T-helper 1 cell treated with Interleukin-12 subunit alpha and Interleukin-12 subunit beta and Interleukin-4 antibody, amounts not matched to agents 30 μg/mL and 1 μg/mL, for 36 hours (primary cell): ENCODE measurements around the gene MDM2.
"Not testable (repeated sequence)": the region's sequence is repeated elsewhere in the genome, so short reads cannot be mapped to it uniquely, and the experiment has no call there.

Experiments
- H3K27ac Mint-ChIP-seq: one replicate; pipeline ENCODE4 v1.8.0; 2021; ENCODE audit warnings: mild to moderate bottlenecking, mixed read lengths
- H3K27me3 Mint-ChIP-seq: one replicate; pipeline ENCODE4 v1.8.0; 2021; ENCODE audit warnings: low read depth, mixed read lengths
- H3K36me3 Mint-ChIP-seq: one replicate; pipeline ENCODE4 v1.8.0; 2021; ENCODE audit warnings: low read depth, mixed read lengths
- H3K4me1 Mint-ChIP-seq: one replicate; pipeline ENCODE4 v1.8.0; 2021; ENCODE audit warnings: low read depth, mixed read lengths
- H3K4me3 Mint-ChIP-seq: one replicate; pipeline ENCODE4 v1.8.0; 2021; ENCODE audit warnings: mild to moderate bottlenecking, moderate library complexity, mixed read lengths
- H3K9me3 Mint-ChIP-seq: one replicate; pipeline ENCODE4 v1.8.0; 2021; ENCODE audit warnings: mixed read lengths

MDM2 gene

GRCh38 chr12:68792952-68793351 is 15.0 kb upstream of the MDM2 start:
- peaks cover 4% of the 10 kb centered on the region for H3K4me1 Mint-ChIP-seq
- H3K9me3 Mint-ChIP-seq, result no peaks in the 10 kb centered on the region
- no peak overlapping the region for H3K27ac Mint-ChIP-seq
- H3K27me3 Mint-ChIP-seq, result no peaks in the 10 kb centered on the region
- no peaks in the 10 kb centered on the region for H3K36me3 Mint-ChIP-seq
- no peak overlapping the region for H3K4me3 Mint-ChIP-seq

- Mint-ChIP-seq H3K27ac (no peak overlapping the region), H3K9me3 (no peaks in the 10 kb centered on the region)
Measured at GRCh38 chr12:68793436-68793835, 14.5 kb upstream of the MDM2 start.

GRCh38 chr12:68793975-68794652 is 13.9 kb upstream of the MDM2 start:
- H3K4me1 Mint-ChIP-seq, result peaks cover 4% of the 10 kb centered on the region
- H3K27ac Mint-ChIP-seq, result no peak overlapping the region
- no peaks in the 10 kb centered on the region for H3K36me3 Mint-ChIP-seq
- H3K27me3 Mint-ChIP-seq, result no peaks in the 10 kb centered on the region
- no peaks in the 10 kb centered on the region for H3K9me3 Mint-ChIP-seq
- no peak overlapping the region for H3K4me3 Mint-ChIP-seq

More at GRCh38 chr12:68793436-68793835, 14.5 kb upstream of the MDM2 start:
- H3K36me3 Mint-ChIP-seq, result no peaks in the 10 kb centered on the region
- H3K27me3 Mint-ChIP-seq, result no peaks in the 10 kb centered on the region
- peaks cover 4% of the 10 kb centered on the region for H3K4me1 Mint-ChIP-seq
- no peak overlapping the region for H3K4me3 Mint-ChIP-seq

GRCh38 chr12:68794653-68795251 is 13.2 kb upstream of the MDM2 start:
- no peak overlapping the region for H3K4me3 Mint-ChIP-seq
- H3K27ac Mint-ChIP-seq, result no peak overlapping the region
- H3K36me3 Mint-ChIP-seq, result no peaks in the 10 kb centered on the region
- H3K9me3 Mint-ChIP-seq, result no peaks in the 10 kb centered on the region
- no peaks in the 10 kb centered on the region for H3K27me3 Mint-ChIP-seq
- H3K4me1 Mint-ChIP-seq, result peaks cover 2% of the 10 kb centered on the region

GRCh38 chr12:68796399-68796798 is 11.6 kb upstream of the MDM2 start:
- Mint-ChIP-seq H3K9me3 (no peaks in the 10 kb centered on the region), H3K4me3 (no peak overlapping the region), H3K36me3 (no peaks in the 10 kb centered on the region), H3K4me1 (peaks cover 2% of the 10 kb centered on the region), H3K27me3 (no peaks in the 10 kb centered on the region), H3K27ac (no peak overlapping the region)

GRCh38 chr12:68798882-68799234 is 9.1 kb upstream of the MDM2 start:
- H3K9me3 Mint-ChIP-seq, result no peaks in the 10 kb centered on the region
- no peaks in the 10 kb centered on the region for H3K27me3 Mint-ChIP-seq
- no peak overlapping the region for H3K4me3 Mint-ChIP-seq
- no peak overlapping the region for H3K27ac Mint-ChIP-seq
- H3K4me1 Mint-ChIP-seq, result peaks cover 4% of the 10 kb centered on the region
- H3K36me3 Mint-ChIP-seq, result no peaks in the 10 kb centered on the region

- Mint-ChIP-seq H3K27me3 (no peaks in the 10 kb centered on the region), H3K9me3 (no peaks in the 10 kb centered on the region), H3K4me1 (peaks cover 4% of the 10 kb centered on the region), H3K27ac (no peak overlapping the region), H3K36me3 (no peaks in the 10 kb centered on the region), H3K4me3 (no peak overlapping the region)
Measured at GRCh38 chr12:68800294-68800693, 7.7 kb upstream of the MDM2 start.

- not testable (repeated sequence) for H3K27ac Mint-ChIP-seq, H3K36me3 Mint-ChIP-seq, H3K9me3 Mint-ChIP-seq, H3K4me1 Mint-ChIP-seq, H3K4me3 Mint-ChIP-seq, H3K27me3 Mint-ChIP-seq
Measured at GRCh38 chr12:68801124-68801523, 6.9 kb upstream of the MDM2 start.

- H3K27me3 Mint-ChIP-seq, H3K9me3 Mint-ChIP-seq, H3K4me3 Mint-ChIP-seq, H3K36me3 Mint-ChIP-seq, H3K27ac Mint-ChIP-seq, H3K4me1 Mint-ChIP-seq: not testable (repeated sequence)
Measured at GRCh38 chr12:68802372-68802745, 5.6 kb upstream of the MDM2 start.

GRCh38 chr12:68802911-68803651 is 4.9 kb upstream of the MDM2 start:
- H3K27me3 Mint-ChIP-seq, H3K36me3 Mint-ChIP-seq: not testable (repeated sequence)

GRCh38 chr12:68803948-68804656 is 3.9 kb upstream of the MDM2 start:
- H3K27ac Mint-ChIP-seq, result no peak overlapping the region
- H3K36me3 Mint-ChIP-seq, result peaks cover 7% of the 10 kb centered on the region
- H3K27me3 Mint-ChIP-seq, result no peaks in the 10 kb centered on the region
- no peaks in the 10 kb centered on the region for H3K9me3 Mint-ChIP-seq
- H3K4me1 Mint-ChIP-seq, result peaks cover 10% of the 10 kb centered on the region
- H3K4me3 Mint-ChIP-seq, result no peak overlapping the region

More at GRCh38 chr12:68802911-68803651, 4.9 kb upstream of the MDM2 start:
- H3K9me3 Mint-ChIP-seq, H3K4me1 Mint-ChIP-seq, H3K27ac Mint-ChIP-seq, H3K4me3 Mint-ChIP-seq: not testable (repeated sequence)

GRCh38 chr12:68804657-68805591 is 3.1 kb upstream of the MDM2 start:
- H3K27me3 Mint-ChIP-seq, result no peaks in the 10 kb centered on the region
- peaks cover 15% of the 10 kb centered on the region for H3K36me3 Mint-ChIP-seq
- no peaks in the 10 kb centered on the region for H3K9me3 Mint-ChIP-seq
- H3K4me3 Mint-ChIP-seq, result no peak overlapping the region
- H3K27ac Mint-ChIP-seq, result no peak overlapping the region
- peaks cover 10% of the 10 kb centered on the region for H3K4me1 Mint-ChIP-seq

GRCh38 chr12:68805592-68806120 is 2.3 kb upstream of the MDM2 start:
- H3K36me3 Mint-ChIP-seq, result peaks cover 18% of the 10 kb centered on the region
- H3K27me3 Mint-ChIP-seq, result no peaks in the 10 kb centered on the region
- no peak overlapping the region for H3K4me3 Mint-ChIP-seq
- no peak overlapping the region for H3K27ac Mint-ChIP-seq
- H3K9me3 Mint-ChIP-seq, result no peaks in the 10 kb centered on the region
- peaks cover 10% of the 10 kb centered on the region for H3K4me1 Mint-ChIP-seq
